H1 (cell line): Measurements from ENCODE around the gene SURF4. TPM values are rescaled to one million over a fixed set of nuclear protein-coding genes. Genes with fewer than 3 reads are reported as not detected.
A peak's percentile ranks its signal among the peaks of the same experiment; 100 is the strongest.

Experiments
- CTCF ChIA-PET: fragments of 300-600 bp; sonication (Branson Sonifier 250); formaldehyde crosslinking; loops from one replicate; lab custom pipeline; 2021; ENCODE audit not compliant: partially characterized antibody; lab: Charles Lee
- POLR2A ChIA-PET: fragments of 300-600 bp; sonication (Branson Sonifier 250); formaldehyde crosslinking; loops from one replicate; lab custom pipeline; 2021; ENCODE audit warnings: inconsistent platforms; ENCODE audit not compliant: partially characterized antibody; lab: Charles Lee
- DNase-seq, 2 experiments: peaks; one replicate each; pipeline versions ENCODE4 v3.0.0 to v3.0.0-alpha.2; 2010 to 2022; ENCODE audit warnings: low spot score in 2 of 2, low read depth in 1 of 2, mixed read lengths in 1 of 2
- FAIRE-seq: peaks from 2 replicates; lab custom pipeline; 2011; peaks lifted over from hg19 to GRCh38; lab: Jason Lieb, UNC
- H2AFZ ChIP-seq: 2 replicates; pipeline ENCODE4 v1.8.1; 2012; ENCODE audit warnings: low read length, inconsistent platforms
- H2AK5ac ChIP-seq: 2 replicates; pipeline ENCODE4 v1.6.1; 2013; ENCODE audit warnings: low read depth, low read length
- H2BK120ac ChIP-seq: replicated peaks from 2 replicates; pipeline ENCODE3; 2013; ENCODE audit warnings: low read depth, low read length, inconsistent platforms
- H2BK12ac ChIP-seq: 2 replicates; pipeline ENCODE4 v1.6.1; 2013; ENCODE audit warnings: low read depth, low read length
- H2BK15ac ChIP-seq: 2 replicates; pipeline ENCODE4 v1.6.1; 2013; ENCODE audit warnings: low read length
- H2BK20ac ChIP-seq: 2 replicates; pipeline ENCODE4 v1.6.1; 2013; ENCODE audit warnings: low read length
- H2BK5ac ChIP-seq: 2 replicates; pipeline ENCODE4 v1.6.1; 2013; ENCODE audit warnings: low read depth, low read length
- H3K14ac ChIP-seq: 2 replicates; pipeline ENCODE4 v1.6.1; 2013; ENCODE audit warnings: inconsistent platforms; ENCODE audit not compliant: insufficient read length
- H3K18ac ChIP-seq: 2 replicates; pipeline ENCODE4 v1.6.1; 2013; ENCODE audit warnings: low read length; ENCODE audit errors: extremely low read depth
- H3K23ac ChIP-seq: 2 replicates; pipeline ENCODE4 v1.6.1; 2013; ENCODE audit warnings: inconsistent platforms; ENCODE audit not compliant: insufficient read length
- H3K23me2 ChIP-seq: 2 replicates; pipeline ENCODE4 v1.6.1; 2013; ENCODE audit warnings: low read depth, low read length
- H3K27ac ChIP-seq: 2 replicates; pipeline ENCODE4 v1.6.1; 2011; ENCODE audit warnings: low read depth, low read length, inconsistent platforms
- H3K27me3 ChIP-seq, 4 experiments: replicated peaks in 1 of 4; 1 replicate in 1 of 4; 2 replicates in 3 of 4; pipeline versions ENCODE4 v1.6.1 to v1.8.1; 2011 to 2013; ENCODE audit warnings: low read length in 3 of 4, mild to moderate bottlenecking in 3 of 4, inconsistent platforms in 2 of 4, mixed read lengths in 2 of 4, moderate library complexity in 1 of 4; ENCODE audit not compliant: control insufficient read depth in 3 of 4, insufficient read depth in 3 of 4; ENCODE audit errors: extremely low read depth in 1 of 4
- H3K36me3 ChIP-seq, 4 experiments: 2 replicates each; pipeline versions ENCODE4 v1.6.1 to v1.8.1; 2011 to 2013; ENCODE audit warnings: mild to moderate bottlenecking in 4 of 4, low read length in 3 of 4, moderate library complexity in 2 of 4, control low read depth in 1 of 4, inconsistent platforms in 1 of 4; ENCODE audit not compliant: insufficient read depth in 4 of 4, control insufficient read depth in 2 of 4
- H3K4ac ChIP-seq: replicated peaks from 2 replicates; pipeline ENCODE3; 2013; ENCODE audit warnings: low read length, low read depth, mixed read lengths, inconsistent platforms; ENCODE audit not compliant: insufficient read length
- H3K4me1 ChIP-seq, 4 experiments: replicated peaks in 1 of 4; 1 replicate in 1 of 4; 2 replicates in 3 of 4; pipeline versions ENCODE4 v1.6.1 to v1.8.1; 2011 to 2013; ENCODE audit warnings: low read length in 3 of 4, inconsistent platforms in 2 of 4, mixed read lengths in 1 of 4; ENCODE audit not compliant: insufficient read depth in 4 of 4, control insufficient read depth in 3 of 4
- H3K4me2 ChIP-seq, 2 experiments: 2 replicates each; pipeline versions ENCODE4 v1.6.1 to v1.8.1; 2011 to 2013; ENCODE audit warnings: low read depth in 2 of 2, low read length in 2 of 2, control low read depth in 1 of 2, inconsistent platforms in 1 of 2, mild to moderate bottlenecking in 1 of 2; ENCODE audit not compliant: insufficient read depth in 1 of 2
- H3K4me3 ChIP-seq, 4 experiments: fragments of 200-600, 300-600 bp in 1 of 4; sonication (generic), shearing (Covaris generic), sonication (Bioruptor Twin) in 1 of 4; 2 replicates each; pipeline versions ENCODE4 v1.5.1 to v1.8.1; 2011 to 2016; ENCODE audit warnings: low read length in 4 of 4, low read depth in 3 of 4, control low read depth in 2 of 4, inconsistent platforms in 2 of 4, mild to moderate bottlenecking in 2 of 4, mixed read lengths in 1 of 4, moderate library complexity in 1 of 4; ENCODE audit not compliant: insufficient read depth in 2 of 4; ENCODE audit errors: extremely low read depth in 1 of 4
- H3K56ac ChIP-seq: replicated peaks from 2 replicates; pipeline ENCODE3; 2013; ENCODE audit warnings: low read depth, mild to moderate bottlenecking, mixed read lengths, low read length, inconsistent platforms; ENCODE audit not compliant: insufficient read length
- H3K79me1 ChIP-seq: 2 replicates; pipeline ENCODE4 v1.6.1; 2013; ENCODE audit warnings: low read depth, low read length, control low read depth
- H3K79me2 ChIP-seq, 2 experiments: 2 replicates each; pipeline versions ENCODE4 v1.6.1 to v1.8.1; 2012 to 2013; ENCODE audit warnings: low read length in 2 of 2, mild to moderate bottlenecking in 2 of 2, inconsistent platforms in 1 of 2; ENCODE audit not compliant: insufficient read depth in 2 of 2, control insufficient read depth in 1 of 2
- H3K9ac ChIP-seq, 4 experiments: replicated peaks in 1 of 4; 1 replicate in 1 of 4; 2 replicates in 3 of 4; pipeline versions ENCODE4 v1.6.1 to v1.8.1; 2011 to 2013; ENCODE audit warnings: low read depth in 3 of 4, low read length in 3 of 4, control low read depth in 2 of 4, mild to moderate bottlenecking in 2 of 4, moderate library complexity in 2 of 4, inconsistent platforms in 1 of 4; ENCODE audit errors: extremely low read depth in 1 of 4
- H3K9me3 ChIP-seq, 2 experiments: 2 replicates each; pipeline versions ENCODE4 v1.6.1 to v1.8.1; 2012 to 2013; ENCODE audit warnings: mild to moderate bottlenecking in 2 of 2, moderate library complexity in 2 of 2, control low read depth in 1 of 2, inconsistent platforms in 1 of 2, low read depth in 1 of 2, low read length in 1 of 2, mixed read lengths in 1 of 2; ENCODE audit not compliant: insufficient read depth in 2 of 2
- H4K20me1 ChIP-seq, 2 experiments: replicated peaks in 1 of 2; 2 replicates each; pipeline versions ENCODE3 to v1.8.1; 2011 to 2013; ENCODE audit warnings: inconsistent platforms in 2 of 2, low read length in 2 of 2, mild to moderate bottlenecking in 1 of 2; ENCODE audit not compliant: insufficient read depth in 2 of 2, control insufficient read depth in 1 of 2
- H4K5ac ChIP-seq: 2 replicates; pipeline ENCODE4 v1.6.1; 2013; ENCODE audit warnings: low read length, low read depth, mixed read lengths, inconsistent platforms; ENCODE audit not compliant: insufficient read length
- H4K8ac ChIP-seq: 2 replicates; pipeline ENCODE4 v1.8.0; 2013; ENCODE audit warnings: mild to moderate bottlenecking, moderate library complexity, low read length, inconsistent platforms; ENCODE audit not compliant: insufficient read depth; ENCODE audit errors: extremely low read depth
- H4K91ac ChIP-seq: replicated peaks from 2 replicates; pipeline ENCODE3; 2013; ENCODE audit warnings: low read length, mixed read lengths, inconsistent platforms; ENCODE audit not compliant: insufficient read length
- CHD2 ChIP-seq: IDR thresholded peaks from 2 replicates; pipeline ENCODE4 v1.6.1; 2012; ENCODE audit warnings: low read length, improper control_type of control experiment
- CTBP2 ChIP-seq: IDR thresholded peaks from 2 replicates; pipeline ENCODE4 v1.7.0; 2011; ENCODE audit warnings: borderline replicate concordance, mild to moderate bottlenecking, moderate library complexity, mixed read lengths, low read length; ENCODE audit not compliant: insufficient read depth, insufficient read length
- EP300 ChIP-seq, 2 experiments: IDR thresholded peaks; 1 replicate in 1 of 2; 2 replicates in 1 of 2; pipeline ENCODE4 v1.6.1; 2011 to 2012; ENCODE audit warnings: low read depth in 2 of 2, low read length in 2 of 2, mild to moderate bottlenecking in 2 of 2, borderline replicate concordance in 1 of 2, inconsistent platforms in 1 of 2, moderate library complexity in 1 of 2
- EZH2 ChIP-seq: fragments of 200-600 bp; sonication (generic); IDR thresholded peaks from 2 replicates; pipeline ENCODE4 v1.7.1; 2012; ENCODE audit warnings: low read depth, mild to moderate bottlenecking, moderate library complexity, low read length, inconsistent platforms; ENCODE audit not compliant: severe bottlenecking
- RXRA ChIP-seq: IDR thresholded peaks from 2 replicates; pipeline ENCODE4 v1.6.1; 2011; ENCODE audit warnings: low read depth, mild to moderate bottlenecking, low read length, moderate library complexity; ENCODE audit not compliant: insufficient read depth
- SIX5 ChIP-seq: IDR thresholded peaks from 2 replicates; pipeline ENCODE4 v1.6.1; 2011; ENCODE audit warnings: mild to moderate bottlenecking, low read depth, low read length
- ZNF274 ChIP-seq: IDR thresholded peaks from 2 replicates; pipeline ENCODE4 v1.7.0; 2012; ENCODE audit warnings: low read length, borderline replicate concordance; ENCODE audit errors: extremely low read depth
- WGBS, 2 experiments: shearing (Covaris generic) in 1 of 2; methylation state at CpG; one replicate each; pipeline versions ENCODE4 v1.1.6 to v1.1.7; 2013 to 2015; ENCODE audit warnings: low lambda C conversion rate in 2 of 2, mixed read lengths in 2 of 2, inconsistent platforms in 1 of 2, low coverage in 1 of 2, missing lambda C conversion rate in 1 of 2; ENCODE audit not compliant: insufficient replicate concordance in 2 of 2, insufficient coverage in 1 of 2, insufficient read length in 1 of 2; ENCODE audit errors: extremely low coverage in 1 of 2, missing lambda C conversion rate in 1 of 2; 5-methylcytosine and 5-hydroxymethylcytosine counted together
- polyA plus RNA-seq, 7 experiments: library from polyadenylated mRNA; depleted of rRNA in 3 of 7; stranded (reverse) in 5 of 7; unstranded in 2 of 7; fragments of >200 nt in 5 of 7; fragments of 200-250 nt in 2 of 7; gene quantifications; 1 replicate in 5 of 7; 2 replicates in 1 of 7; 4 replicates in 1 of 7; pipeline versions ENCODE4 v1.2.1 to v1.2.3, GENCODE V29; 2011 to 2013; ENCODE audit warnings: missing spikeins in 2 of 7, mixed read lengths in 2 of 7
- total RNA-seq: library from RNA; stranded (reverse); fragmentation: NEBNext Ultra II Directional; extraction: Animal tissue kit (Norgen Biotek cat#: 25700); gene quantifications from 2 replicates; pipeline ENCODE4 v1.2.1, GENCODE V29; 2021
- TF ChIP-seq, protein P1 (sequence below): IDR thresholded peaks from 2 replicates; pipeline ENCODE4 v1.6.1; 2011; ENCODE audit warnings: low read depth, mild to moderate bottlenecking, low read length; ENCODE audit not compliant: insufficient read depth

SURF4 gene
- total and polyA plus RNA-seq, 2 of the 8 experiments (the other 6 are each of a cell fraction or from before 2014, with no cell fraction given), result 176 to 182 TPM

DNA sequence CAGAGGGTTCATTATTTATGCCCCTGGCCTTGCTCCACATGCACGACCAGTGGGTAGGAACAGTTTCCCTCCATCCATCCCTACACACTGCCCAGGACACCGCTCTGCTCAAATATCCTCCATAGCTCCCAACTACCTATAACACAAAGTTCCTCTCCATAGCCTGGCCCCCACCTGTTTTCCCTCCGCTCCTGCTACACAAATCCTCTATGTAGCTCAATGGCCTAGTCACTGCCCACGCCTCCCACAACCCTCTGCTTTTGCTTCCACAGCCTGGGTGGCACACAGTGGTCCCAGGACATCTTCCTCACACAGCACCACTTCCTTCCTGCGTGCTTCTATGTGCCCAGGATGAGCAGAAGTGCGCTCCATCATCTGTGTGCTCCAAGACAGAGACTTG lies 21.5 kb upstream of the SURF4 start:
- no peak overlapping the region for H3K18ac ChIP-seq
- no peaks in the 10 kb centered on the region for H3K79me1 ChIP-seq
- H3K56ac ChIP-seq, result no peak overlapping the region
- no peak overlapping the region for H2BK5ac ChIP-seq
- H3K23me2 ChIP-seq, result peaks cover 12% of the 10 kb centered on the region; the same call in 1 of the 2 replicates
- no peak overlapping the region for H3K4me3 ChIP-seq
- no peaks in the 10 kb centered on the region for H3K4me1 ChIP-seq
- H2BK15ac ChIP-seq, result no peak overlapping the region
- no peaks in the 10 kb centered on the region for H3K36me3 ChIP-seq
- peaks cover 0 to 7% of the 10 kb centered on the region in 2 experiments for H4K20me1 ChIP-seq
- ChIA-PET POLR2A (interaction anchor here (1.1 to 2.5 kb wide), 6 partner anchors 8 to 205 kb away, joined by 3 to 13 read pairs (median 6); partner anchors contain the start of genes REXO4 and SURF1), CTCF (interaction anchor here (0.7 to 5.7 kb wide), 18 partner anchors 9 to 179 kb away, joined by 3 to 52 read pairs (median 5); partner anchors contain the start of genes ADAMTS13 and STKLD1)
- H3K9ac ChIP-seq, result no peak overlapping the region
- TF ChIP-seq EP300 (IDR thresholded peaks at IDR 0.05; ENCODE audit: borderline replicate concordance in 1 of 2, low read depth in 2 of 2, low read length in 2 of 2), result no peak
- TF ChIP-seq CTBP2, result no peak
- TF ChIP-seq CHD2, result no peak
- no peak for TF ChIP-seq ZNF274
- TF ChIP-seq, protein P1, sequence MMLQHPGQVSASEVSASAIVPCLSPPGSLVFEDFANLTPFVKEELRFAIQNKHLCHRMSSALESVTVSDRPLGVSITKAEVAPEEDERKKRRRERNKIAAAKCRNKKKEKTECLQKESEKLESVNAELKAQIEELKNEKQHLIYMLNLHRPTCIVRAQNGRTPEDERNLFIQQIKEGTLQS, result no peak
- TF ChIP-seq RXRA, result no peak
- no peak for TF ChIP-seq EZH2
- no peak for TF ChIP-seq SIX5
- no peak overlapping the region for H3K27ac ChIP-seq
- 0 out of 2 replicates have a peak overlapping the region, but pooled peaks have one; percentile 1 for H2BK12ac ChIP-seq
- 88% methylated on average over 6 of the region's 6 CpGs; no CpG with 5 or more reads in 1 of the 2 experiments for WGBS, 2 experiments
- H2AFZ ChIP-seq, result no peak overlapping the region
- no peak overlapping the region for H2BK20ac ChIP-seq
- H4K8ac ChIP-seq, result no peak overlapping the region
- H3K14ac ChIP-seq, result no peak overlapping the region
- H4K91ac ChIP-seq, result no peak overlapping the region
- H3K27me3 ChIP-seq, result no peaks in the 10 kb centered on the region; a peak in 3 of 7 replicates
- H4K5ac ChIP-seq, result no peak overlapping the region
- FAIRE-seq (no peak), DNase-seq (no peak)
- no peaks in the 10 kb centered on the region for H3K79me2 ChIP-seq
- H3K4me2 ChIP-seq, result no peak overlapping the region; a peak in 1 of 4 replicates
- no peak overlapping the region for H3K4ac ChIP-seq
- no peaks in the 10 kb centered on the region for H3K9me3 ChIP-seq
- no peak overlapping the region for H2BK120ac ChIP-seq
- no peak overlapping the region for H2AK5ac ChIP-seq
- no peak overlapping the region for H3K23ac ChIP-seq
